NCI-H526 treated with DMSO at 0.1 percent for 48 hours (cell line): ENCODE data around the gene SRSF8.

Source experiments
- DNase-seq: peaks from one replicate; lab custom pipeline; 2025; lab: John Stamatoyannopoulos, UW

The SRSF8 gene

DNA sequence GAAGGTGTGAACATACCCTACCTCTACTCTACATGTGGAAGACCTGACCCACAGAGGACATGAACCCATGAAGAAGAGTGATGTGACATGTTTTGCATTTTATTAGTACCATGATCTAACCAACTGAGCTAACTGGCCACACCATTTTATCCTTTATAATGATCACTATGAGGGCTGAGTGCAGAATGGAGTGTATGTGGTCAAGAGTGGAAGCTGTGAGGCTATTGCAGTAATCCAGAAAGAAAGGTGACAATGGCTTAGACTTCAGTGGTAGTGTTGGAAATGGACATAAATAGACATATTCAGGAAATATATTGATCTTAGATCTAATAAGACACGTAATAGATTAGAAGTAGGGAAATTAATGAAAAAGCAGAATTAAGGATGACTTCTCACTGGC, 3.8 kb downstream of the SRSF8 start:
- DNase-seq = no peak

GRCh38 chr11:95072948-95073347, 6.2 kb downstream of the SRSF8 start:
- no peak for DNase-seq

- no peak for DNase-seq
These were observed 8.3 kb downstream of the SRSF8 start for GRCh38 chr11:95074792-95075563.

DNA sequence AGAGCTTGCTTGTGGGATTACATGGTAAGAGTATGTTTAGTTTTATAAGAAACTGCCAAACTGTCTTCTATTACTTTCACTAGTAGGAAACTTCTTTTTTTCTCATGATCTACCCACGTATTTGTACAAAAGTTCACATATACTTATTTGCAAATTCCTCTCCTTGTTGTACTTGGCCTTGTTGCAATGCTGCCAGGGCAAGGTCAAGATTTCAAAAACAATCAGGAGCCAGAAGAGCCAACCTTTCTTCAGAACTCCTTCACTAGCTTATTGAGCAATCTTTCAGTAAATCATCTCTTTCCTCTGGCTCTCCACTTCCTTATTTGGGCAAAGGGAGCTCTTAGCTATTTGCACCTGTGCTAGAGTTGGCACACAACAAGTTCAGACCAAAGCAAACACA, 9.7 kb downstream of the SRSF8 start:
- no peak for DNase-seq

- no peak for DNase-seq
These were observed 10.3 kb downstream of the SRSF8 start for GRCh38 chr11:95076981-95077380.

DNA sequence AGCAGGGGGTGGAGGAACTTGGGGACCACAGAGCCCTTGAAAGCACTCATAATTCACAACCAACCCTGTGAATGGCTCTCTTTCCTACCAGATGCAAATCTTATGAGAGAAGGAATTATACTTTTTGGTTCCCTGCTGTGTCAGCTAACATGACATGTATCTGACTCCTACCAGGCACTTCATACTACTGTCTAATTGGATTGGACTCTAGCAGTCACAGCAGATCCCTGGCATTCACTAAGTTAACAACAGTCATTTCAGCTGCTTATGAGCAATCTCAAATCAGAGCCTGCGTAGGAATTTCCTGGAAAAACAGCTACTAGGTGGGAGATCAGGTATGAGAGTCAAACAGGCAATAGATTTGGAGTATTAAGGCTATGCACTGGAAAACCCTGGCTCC, 11.8 kb downstream of the SRSF8 start:
- no peak for DNase-seq

DNA sequence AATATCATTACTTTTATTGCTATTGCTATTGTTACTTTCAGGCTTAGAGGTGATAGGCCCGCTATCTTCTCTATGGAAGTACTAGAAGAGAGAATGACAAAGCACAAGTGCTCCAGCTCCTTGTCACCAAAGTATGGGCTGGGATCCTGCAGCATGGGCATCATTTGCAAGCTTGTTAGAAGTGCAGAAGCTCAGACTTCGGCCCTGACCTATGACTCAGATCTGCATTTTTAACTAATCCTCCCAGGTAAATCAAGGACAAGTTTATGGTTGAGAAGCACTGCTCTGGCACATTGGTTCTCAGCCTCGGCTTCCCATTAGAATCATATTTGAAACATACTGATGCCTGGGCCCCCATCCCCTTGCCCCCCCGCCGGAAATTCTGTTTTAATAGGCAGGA, 14.3 kb downstream of the SRSF8 start:
- no peak for DNase-seq

DNA sequence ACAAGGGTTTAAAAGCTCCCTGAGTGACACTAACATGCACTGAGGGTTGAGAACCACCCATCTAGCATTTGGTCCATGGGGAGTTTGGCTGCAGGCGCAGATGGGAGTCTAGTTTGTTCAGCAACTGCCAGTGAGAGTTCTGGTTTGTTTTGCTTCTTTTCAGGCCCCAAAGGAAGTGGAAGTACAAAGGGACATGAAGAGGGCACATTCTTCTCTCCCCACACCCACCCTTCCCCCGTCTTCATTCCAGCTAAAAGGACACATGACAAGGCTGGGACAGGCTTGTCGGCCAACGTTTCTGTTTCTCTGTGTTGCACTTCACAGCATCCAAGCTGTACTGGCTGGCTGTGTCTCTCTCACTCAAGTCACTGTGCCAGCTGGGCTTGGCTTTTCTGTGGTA, 14.7 kb downstream of the SRSF8 start:
- no peak for DNase-seq

GRCh38 chr11:95082576-95083001, 15.9 kb downstream of the SRSF8 start:
- no peak for DNase-seq

GRCh38 chr11:95084509-95084908, 17.8 kb downstream of the SRSF8 start:
- no peak for DNase-seq

DNA sequence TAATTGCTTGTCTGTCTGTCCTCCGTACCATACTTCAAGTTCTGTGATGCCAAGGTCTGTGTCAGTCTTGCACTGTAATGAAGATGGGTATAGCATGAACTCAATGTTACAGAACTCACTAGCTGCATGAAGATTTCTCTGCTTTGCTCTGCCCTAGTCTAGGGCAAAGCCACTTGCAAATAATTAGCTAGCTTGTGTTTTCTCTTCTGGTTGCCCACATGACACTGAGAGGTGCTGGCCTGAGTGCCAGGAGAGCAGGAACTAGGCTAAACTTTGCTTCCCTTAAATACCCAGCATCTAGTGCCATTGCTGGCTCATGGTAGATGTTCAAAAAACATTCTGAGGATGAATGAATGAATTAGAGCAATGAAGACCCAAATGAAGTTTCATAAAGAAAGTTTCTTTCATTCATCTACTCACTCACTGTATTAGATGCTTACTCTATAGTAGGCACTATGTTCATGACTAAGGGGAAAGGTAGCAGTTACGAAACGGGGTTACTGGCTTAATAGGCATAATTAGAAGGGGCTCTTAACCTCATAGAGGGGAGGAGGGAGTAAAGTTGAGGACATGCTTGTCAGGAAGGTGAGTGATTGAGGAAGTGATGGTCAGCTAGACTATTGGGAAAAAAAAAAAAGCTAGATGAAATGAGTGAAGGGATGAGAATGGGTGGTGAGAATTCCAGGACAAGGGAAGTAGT, 18.5 kb downstream of the SRSF8 start:
- no peak for DNase-seq

GRCh38 chr11:95086151-95086550, 19.4 kb downstream of the SRSF8 start:
- no peak for DNase-seq

DNA sequence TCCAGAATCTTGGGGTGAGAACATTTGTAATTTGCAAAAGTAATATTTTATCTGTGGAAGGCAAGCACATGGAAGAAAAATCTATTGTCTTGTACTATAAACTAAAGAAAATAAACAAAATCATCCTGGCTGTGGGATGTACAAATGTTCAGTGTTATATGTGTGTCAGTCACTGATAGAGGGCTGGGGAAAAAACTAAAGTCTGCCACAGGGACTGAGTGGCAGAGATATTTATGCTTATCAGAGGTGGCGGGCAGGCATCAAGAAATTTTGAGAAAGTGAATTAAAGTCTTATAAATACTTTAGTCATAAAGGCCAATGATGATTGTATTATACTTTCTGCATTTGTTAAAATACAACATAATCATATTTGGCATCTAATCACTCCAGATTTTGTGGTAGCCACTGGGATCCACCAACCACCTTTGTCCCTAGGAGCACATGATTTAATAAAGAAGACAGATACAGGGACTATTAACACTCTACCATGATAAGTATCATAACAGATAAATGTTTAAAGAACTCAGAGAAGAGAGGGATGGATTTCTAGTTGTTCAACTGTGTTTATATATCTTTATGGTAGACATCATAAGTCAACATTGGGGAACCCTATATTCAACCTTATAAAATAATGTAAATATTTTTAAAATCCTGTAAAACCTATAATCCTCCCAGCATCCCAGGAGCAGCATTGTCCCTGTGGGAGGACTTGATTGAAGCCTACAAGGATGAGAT, 20.3 kb downstream of the SRSF8 start:
- no peak for DNase-seq

GRCh38 chr11:95088946-95089619, 22.4 kb downstream of the SRSF8 start:
- no peak for DNase-seq

GRCh38 chr11:95089620-95090542, 23.2 kb downstream of the SRSF8 start, which contains the start of gene ENDOD1:
Gene ENDOD1 (plus strand): TSS chr11:95089846. CDS start chr11:95089928, 82 bp downstream.
- DNase-seq = peak; percentile 87

DNA sequence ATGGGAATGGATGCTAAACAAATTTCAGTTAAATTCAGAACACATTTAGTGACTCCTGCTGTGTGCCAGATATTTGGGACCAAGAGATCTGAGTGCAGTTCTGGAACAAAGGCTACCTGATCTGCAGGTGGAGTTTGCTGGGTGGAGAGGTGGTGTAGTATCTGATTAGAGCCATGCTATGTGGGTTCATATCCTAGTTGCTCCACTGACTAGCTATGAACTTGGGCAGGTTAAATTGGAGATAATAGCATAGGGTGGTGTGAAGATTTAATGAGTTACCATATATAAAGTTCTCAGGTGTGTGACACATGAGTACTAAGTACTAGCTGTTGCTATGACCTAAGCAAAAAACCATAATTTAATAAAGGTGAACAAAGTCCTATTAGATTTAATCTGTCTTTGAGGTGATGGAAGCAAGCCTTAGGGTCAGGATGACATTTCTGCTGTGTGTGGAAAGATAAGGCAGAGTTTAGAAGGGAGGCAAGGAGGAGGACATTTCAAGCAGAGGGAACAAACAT, 25.0 kb downstream of the SRSF8 start:
- DNase-seq = no peak

DNA sequence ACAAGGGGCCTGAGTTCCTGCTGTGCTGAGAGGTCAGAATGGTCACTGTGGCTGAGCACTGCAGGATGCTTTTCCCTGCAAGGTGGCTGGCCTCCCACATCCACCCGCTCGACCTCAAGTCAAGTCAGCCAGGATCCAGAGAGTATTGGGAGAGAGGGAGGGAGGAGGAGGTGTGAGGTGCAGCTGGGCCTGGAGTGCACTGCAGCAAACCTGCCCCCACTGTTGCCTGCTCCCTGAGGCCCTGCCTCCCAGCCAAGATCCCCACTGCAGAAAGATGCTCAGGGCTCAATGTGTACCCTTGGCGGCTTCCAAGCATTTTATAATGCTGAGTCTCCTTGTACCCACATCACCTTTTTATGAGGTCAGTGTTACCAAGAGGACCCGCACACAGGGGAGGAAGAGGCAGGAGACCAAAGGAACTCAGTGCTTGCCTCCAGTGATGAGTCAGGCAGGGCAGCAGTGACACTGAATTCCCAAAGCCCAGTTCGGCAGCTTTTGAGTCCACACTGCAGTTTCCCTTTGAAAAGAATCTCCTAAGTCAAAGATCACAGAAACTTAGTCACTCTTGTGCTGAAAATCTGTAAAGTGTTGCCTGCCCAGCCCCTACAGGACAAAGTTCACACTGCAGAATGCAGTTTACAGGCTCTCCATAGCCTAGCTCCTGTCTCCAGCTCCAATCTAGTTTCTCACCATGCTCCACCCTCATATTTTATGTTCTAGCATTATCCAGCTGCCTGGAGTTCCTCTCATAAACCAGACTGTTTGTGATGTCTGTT, 26.0 kb downstream of the SRSF8 start:
- no peak for DNase-seq

- DNase-seq = no peak
These were observed 26.8 kb downstream of the SRSF8 start for GRCh38 chr11:95093548-95093947.

- DNase-seq = no peak
These were observed 29.3 kb downstream of the SRSF8 start for GRCh38 chr11:95095858-95096587.
